ENCODE results near the gene BCL2.

BCL2 gene

DNA sequence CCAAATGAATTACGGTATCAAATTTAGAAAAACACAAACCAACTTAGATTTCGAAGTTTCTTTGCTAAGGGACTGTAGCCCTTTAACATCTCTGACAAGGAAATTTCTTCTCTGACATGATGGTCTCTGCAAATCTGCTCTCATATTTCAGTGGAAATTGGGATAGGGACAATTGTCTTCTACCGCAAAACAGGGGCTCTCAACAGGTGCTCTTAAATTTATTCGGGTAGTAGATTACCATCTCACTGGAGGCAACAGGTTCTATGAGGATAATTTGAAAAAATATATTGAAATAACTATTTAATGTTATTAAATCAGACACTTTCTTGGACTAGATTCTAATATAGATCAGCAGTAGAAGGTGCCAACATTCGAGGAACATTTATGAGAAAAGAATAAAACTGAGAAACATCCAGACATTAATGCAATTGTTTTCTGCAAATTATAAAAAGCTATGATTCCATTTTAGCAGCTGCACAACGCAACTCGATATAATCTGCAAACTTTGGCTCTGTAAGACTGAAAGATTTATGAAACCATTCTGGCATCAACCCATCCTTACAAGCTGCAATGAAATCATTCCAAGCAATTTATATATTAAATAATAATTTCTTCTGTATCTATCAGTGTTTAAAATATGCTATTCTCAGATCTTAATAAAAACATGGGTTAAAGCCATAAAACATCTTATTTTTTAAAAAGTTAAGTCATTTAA lies 10.0 kb upstream of the BCL2 start:
- in situ Hi-C loops (cut with MboI; ENCODE audit: low sequenced_read_pairs): loop anchor here (10.0 kb wide), 1 partner anchor 315 kb away; no protein-coding TSS in a partner anchor

DNA sequence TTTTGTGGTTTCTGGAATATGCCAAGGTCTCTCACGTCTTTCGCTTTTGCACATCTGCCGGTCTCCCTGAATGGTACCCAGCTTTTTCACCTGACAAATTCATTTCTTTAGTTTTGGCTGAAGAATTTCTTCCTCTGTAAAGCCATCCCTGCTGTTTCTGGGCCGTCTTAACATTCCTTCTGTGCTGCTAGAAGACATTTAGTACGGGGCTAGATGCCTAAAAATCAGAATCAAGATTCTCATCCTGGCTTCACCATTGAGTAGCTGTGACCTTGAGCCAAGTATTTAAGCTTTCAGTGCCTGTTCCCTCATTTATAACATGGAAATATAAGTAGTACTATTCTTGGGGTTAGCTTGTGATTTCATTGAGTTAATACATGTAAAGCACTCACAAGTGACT lies 6.4 kb upstream of the BCL2 start:
- in situ Hi-C loops (cut with MboI; ENCODE audit: low sequenced_read_pairs): loop anchor here (10.0 kb wide), 1 partner anchor 311 kb away; no protein-coding TSS in a partner anchor

DNA sequence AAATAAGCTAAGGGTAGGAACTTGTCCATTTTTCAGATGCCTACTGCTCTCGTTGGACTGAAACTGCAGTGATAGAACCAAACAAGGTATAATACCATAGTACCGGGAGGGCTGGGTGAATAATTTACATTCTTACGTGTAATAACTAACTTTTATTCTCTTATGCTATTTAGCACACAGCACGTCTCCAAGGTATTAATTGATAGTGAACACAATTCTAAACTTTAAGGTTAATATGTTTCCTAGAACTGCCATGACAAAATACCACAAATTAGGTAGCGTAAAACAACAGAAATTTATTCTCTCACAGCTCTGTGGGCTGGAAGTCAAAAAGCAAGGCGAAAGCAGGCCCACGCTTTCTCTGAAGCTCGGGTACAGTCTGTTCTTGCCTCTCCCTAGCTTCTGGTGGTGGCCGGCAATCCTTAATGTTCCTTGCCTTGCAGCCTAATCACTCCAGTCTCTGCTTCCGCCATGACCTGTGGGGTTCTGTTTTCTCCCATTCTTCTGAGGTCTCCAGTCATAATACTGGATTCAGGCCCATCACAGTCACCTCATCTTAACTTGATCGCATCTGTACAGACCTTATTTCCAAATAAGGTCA lies 5.6 kb upstream of the BCL2 start:
- in situ Hi-C loops (cut with MboI; ENCODE audit: low sequenced_read_pairs): loop anchor here (10.0 kb wide), 1 partner anchor 310 kb away; no protein-coding TSS in a partner anchor

DNA sequence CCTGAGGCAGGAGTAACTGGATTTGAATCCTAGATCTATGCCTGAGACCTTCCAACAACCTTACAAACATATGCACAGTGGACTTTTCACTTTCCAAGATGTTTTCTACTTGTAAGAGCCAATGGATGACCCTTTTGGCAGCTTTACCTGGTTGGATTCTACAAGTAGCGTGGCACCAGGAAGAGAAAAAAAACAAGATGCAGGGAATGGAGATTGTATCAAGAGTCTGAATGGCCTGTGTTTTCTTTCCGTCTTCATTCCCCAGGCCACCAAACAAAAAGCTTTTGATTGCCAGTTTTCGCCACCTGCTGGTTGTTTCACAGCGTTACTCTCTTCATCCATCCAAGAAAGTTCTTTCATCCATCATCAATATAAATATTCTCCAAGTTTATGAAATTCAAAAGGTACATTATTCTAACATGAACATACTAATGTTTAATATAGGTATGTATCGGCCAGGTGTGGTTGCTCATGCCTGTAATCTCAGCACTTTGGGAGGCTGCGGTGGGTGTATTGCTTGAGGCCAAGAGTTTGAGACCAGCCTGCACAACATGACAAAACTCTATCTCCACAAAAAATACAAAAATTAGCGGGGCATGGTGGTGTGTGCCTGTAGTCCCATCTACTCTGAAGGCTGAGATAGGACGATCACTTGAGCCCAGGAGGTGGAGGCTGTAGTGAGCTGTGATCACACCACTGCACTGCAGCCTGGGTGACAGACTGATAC lies 3.5 kb upstream of the BCL2 start:
- in situ Hi-C loops (cut with MboI; ENCODE audit: low sequenced_read_pairs): loop anchor here (10.0 to 25.0 kb wide), 2 partner anchors 186 to 308 kb away; no protein-coding TSS in a partner anchor

- in situ Hi-C loops (cut with MboI; ENCODE audit: low sequenced_read_pairs): loop anchor here (10.0 to 25.0 kb wide), 2 partner anchors 185 to 307 kb away; no protein-coding TSS in a partner anchor
Measured at GRCh38 chr18:63322206-63322605, 2.6 kb upstream of the BCL2 start.

DNA sequence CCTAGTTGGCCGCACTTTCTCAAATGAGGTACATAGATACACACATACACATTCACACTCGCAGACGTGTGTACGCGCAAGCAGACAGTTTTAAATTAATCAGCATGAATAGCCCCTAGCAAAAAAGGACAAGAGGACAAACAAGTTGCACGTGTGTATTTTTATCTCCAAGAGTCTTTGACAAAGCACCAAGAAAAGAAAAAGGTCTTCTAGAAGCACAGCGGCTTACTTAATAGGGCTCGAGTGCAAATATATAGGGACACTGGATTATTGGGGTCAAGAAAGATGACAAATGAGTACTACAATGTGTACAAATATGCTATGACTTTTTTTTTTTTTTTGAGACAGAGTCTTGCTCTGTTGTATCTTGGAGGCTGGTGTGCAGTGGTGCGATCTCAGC lies 1.7 kb upstream of the BCL2 start:
- in situ Hi-C loops (cut with MboI; ENCODE audit: low sequenced_read_pairs): loop anchor here (10.0 to 25.0 kb wide), 2 partner anchors 184 to 306 kb away; no protein-coding TSS in a partner anchor

DNA sequence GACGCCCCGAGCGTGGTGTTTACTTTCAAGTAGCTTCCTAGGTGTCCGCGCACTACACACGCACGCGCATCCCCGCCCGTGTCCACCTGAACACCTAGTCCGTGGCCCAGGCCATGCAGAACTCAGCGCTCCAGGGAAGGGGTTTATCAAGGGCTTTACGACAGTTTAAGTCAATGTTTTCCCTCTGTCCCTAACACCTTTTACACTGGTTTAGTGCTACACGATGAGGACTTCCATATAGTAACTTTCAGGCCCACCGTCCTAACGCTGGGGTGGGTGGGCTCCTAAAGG lies 1.4 kb upstream of the BCL2 start:
- in situ Hi-C loops (cut with MboI; ENCODE audit: low sequenced_read_pairs): loop anchor here (10.0 to 25.0 kb wide), 2 partner anchors 184 to 306 kb away; no protein-coding TSS in a partner anchor

- in situ Hi-C loops (cut with MboI; ENCODE audit: low sequenced_read_pairs): loop anchor here (10.0 to 25.0 kb wide), 2 partner anchors 183 to 306 kb away; no protein-coding TSS in a partner anchor
Measured at GRCh38 chr18:63320123-63320974, 780 bp upstream of the BCL2 start.

DNA sequence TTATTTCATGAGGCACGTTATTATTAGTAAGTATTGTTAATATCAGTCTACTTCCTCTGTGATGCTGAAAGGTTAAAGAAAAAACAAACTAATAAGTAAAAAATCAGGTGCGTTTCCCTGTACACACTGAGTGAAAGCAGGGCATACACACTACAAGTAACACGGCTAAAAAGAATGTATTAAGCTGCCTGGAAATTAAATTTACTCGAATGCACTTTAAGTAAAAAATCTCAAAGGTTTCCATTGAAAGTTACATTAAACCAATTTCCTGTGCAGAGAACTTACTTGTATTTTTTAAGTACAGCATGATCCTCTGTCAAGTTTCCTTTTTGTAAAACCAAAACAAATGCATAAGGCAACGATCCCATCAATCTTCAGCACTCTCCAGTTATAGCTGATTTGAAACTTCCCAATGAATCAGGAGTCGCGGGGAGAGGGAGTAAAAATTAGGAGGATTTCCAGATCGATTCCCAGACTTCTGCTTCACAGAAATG lies 633 bp downstream of the BCL2 start:
- in situ Hi-C loops (cut with MboI; ENCODE audit: low sequenced_read_pairs): loop anchor here (25.0 kb wide), 1 partner anchor 182 kb away; no protein-coding TSS in a partner anchor

DNA sequence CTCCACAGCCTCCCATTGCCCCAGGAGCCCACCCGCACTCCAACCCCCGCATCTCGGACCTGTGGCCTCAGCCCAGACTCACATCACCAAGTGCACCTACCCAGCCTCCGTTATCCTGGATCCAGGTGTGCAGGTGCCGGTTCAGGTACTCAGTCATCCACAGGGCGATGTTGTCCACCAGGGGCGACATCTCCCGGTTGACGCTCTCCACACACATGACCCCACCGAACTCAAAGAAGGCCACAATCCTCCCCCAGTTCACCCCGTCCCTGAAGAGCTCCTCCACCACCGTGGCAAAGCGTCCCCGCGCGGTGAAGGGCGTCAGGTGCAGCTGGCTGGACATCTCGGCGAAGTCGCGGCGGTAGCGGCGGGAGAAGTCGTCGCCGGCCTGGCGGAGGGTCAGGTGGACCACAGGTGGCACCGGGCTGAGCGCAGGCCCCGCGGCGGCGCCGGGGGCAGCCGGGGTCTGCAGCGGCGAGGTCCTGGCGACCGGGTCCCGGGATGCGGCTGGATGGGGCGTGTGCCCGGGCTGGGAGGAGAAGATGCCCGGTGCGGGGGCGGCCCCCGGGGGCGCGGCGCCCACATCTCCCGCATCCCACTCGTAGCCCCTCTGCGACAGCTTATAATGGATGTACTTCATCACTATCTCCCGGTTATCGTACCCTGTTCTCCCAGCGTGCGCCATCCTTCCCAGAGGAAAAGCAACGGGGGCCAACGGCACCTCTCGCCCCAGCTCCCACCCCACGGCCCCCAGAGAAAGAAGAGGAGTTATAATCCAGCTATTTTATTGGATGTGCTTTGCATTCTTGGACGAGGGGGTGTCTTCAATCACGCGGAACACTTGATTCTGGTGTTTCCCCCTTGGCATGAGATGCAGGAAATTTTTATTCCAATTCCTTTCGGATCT lies 1.3 kb downstream of the BCL2 start:
- in situ Hi-C loops (cut with MboI; ENCODE audit: low sequenced_read_pairs): loop anchor here (25.0 kb wide), 1 partner anchor 181 kb away; no protein-coding TSS in a partner anchor

- in situ Hi-C loops (cut with MboI; ENCODE audit: low sequenced_read_pairs): loop anchor here (25.0 kb wide), 1 partner anchor 180 kb away; no protein-coding TSS in a partner anchor
Measured at GRCh38 chr18:63317556-63317946, 2.0 kb downstream of the BCL2 start.

DNA sequence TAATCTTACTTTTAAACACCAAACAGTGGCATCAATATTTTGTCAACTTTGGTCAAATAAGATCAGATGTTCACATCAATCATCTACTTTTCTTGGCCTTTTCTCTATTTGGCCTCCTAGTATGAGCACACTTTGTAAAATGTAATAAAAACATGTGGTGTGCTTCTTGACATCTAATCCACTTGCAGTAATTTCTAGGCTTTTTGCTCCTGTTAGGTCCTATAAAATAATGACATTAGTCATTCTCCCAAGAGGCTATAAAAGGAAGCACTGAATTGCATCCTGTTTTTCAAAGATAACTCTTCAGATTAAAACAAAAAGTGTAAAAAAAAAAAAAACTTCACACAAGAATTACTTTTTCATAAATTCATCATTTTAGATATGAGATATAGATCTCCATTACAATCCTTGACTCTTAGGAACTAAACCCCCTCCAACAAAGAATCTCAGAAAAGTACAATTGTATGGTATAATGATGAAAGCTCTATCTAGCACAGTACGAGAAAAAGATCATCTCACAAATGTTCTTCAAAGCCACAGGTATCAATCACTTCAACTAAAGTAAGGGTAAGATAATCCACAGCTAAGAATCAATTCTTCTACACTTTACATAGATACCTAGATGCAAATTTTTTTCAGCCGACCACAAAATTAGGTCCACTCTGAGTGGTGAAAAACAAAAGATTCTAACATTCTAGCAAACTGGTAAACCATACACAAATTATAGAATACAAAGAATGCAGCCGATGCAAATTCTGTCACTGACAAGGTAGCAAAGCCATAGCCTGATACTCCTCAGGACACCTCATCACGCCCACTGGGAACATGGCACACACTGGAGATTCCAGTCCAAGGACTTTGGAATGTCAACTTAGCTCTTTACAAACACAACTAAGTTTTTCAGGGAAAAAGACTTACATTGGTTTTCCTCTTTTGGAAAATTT lies 2.7 kb downstream of the BCL2 start:
- in situ Hi-C loops (cut with MboI; ENCODE audit: low sequenced_read_pairs): loop anchor here (25.0 kb wide), 1 partner anchor 180 kb away; no protein-coding TSS in a partner anchor

GRCh38 chr18:63315876-63316275 lies 3.7 kb downstream of the BCL2 start:
- in situ Hi-C loops (cut with MboI; ENCODE audit: low sequenced_read_pairs): loop anchor here (25.0 kb wide), 1 partner anchor 179 kb away; no protein-coding TSS in a partner anchor

DNA sequence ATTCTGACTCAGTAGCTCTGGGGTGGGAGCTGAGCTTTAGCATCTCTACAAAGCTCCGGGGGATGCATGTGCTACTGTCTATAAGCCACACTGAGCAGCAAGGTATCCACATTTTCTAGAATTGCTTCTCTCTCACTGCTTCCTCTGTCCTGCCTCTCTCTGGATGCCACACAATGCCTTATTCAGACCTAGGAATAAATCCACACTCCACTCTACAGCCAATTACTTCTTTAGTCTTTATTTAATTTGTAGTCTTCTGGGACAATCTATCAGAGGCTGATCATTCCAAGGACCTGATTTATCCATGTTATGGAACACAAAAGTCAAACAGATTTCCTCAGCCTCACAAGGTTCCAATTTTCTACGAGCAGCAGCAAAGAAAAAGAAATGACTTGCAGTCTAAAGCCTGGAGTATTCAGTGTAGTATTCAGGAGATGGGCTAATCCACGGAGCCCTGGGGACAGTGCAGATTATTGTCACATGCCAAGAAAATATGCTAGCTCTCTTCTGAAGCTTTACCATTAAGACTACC lies 4.4 kb downstream of the BCL2 start:
- in situ Hi-C loops (cut with MboI; ENCODE audit: low sequenced_read_pairs): loop anchor here (25.0 kb wide), 1 partner anchor 178 kb away; no protein-coding TSS in a partner anchor

DNA sequence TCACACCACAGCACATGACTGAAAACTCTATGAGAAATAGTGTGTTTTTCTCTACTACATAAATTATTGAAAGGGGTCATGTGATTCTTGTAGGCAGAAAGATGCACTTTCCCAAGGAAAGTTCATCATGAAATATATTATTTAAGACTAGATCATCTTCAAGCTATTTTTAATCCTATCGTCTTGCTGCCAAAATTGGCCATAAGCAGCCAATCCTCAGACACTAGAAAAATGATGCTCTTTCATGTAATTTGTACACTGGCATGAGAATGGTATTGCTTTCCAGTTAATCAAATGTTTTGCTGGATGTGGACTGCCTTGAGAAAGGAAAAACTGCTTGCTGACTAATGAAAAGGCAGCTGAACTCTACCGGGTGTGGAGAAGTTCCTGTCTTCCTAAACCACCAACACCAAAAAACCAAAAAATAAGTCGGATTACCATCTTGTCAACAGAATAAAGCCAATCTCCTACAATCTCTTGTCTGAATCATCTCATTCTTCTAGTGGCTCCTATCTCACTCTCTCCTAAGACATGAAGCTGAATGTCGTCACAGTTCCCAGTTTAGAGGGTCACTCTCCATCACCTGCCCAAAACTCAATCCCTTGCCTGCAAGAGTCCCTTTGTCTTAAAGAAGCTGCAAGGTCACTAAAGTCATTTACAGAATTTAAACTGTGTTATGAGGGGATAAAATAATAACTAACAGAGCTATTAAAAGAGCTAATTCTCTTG lies 5.3 kb downstream of the BCL2 start:
- in situ Hi-C loops (cut with MboI; ENCODE audit: low sequenced_read_pairs): loop anchor here (25.0 kb wide), 1 partner anchor 177 kb away; no protein-coding TSS in a partner anchor

DNA sequence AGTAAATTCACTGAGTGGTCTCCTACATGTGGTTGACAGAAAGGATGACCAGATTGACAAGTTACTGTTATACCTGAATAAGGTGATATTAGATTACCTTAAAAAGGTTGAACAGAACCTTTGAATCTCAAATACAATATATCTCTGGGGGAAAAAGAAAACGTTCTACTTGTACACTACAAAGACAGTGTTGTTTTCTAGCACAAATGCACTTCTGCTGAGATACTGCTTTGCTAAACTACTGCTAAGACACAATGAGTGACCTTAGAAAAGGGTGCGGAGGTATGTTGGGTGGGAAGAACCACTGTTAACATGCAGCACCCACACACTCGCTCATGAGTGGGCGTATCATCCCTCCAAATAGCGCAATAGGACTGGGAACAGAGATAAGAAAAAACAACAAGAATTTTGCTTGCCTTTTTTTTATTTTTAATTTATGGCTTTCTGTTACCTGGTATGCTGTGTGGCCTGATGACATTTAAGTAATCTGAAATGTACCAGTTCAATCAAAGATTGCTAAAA lies 6.1 kb downstream of the BCL2 start:
- in situ Hi-C loops (cut with MboI; ENCODE audit: low sequenced_read_pairs): loop anchor here (25.0 kb wide), 1 partner anchor 176 kb away; no protein-coding TSS in a partner anchor

All from HL-60/S4 treated with retinoic acid at 250 ng/mL for 4 days and 3 days (cell line).